Measurements from ENCODE around the gene LCE5A. TPM values are rescaled to one million over a fixed set of nuclear protein-coding genes. Genes with fewer than 3 reads are reported as not detected.
"Not testable (repeated sequence)": the region's sequence is repeated elsewhere in the genome, so short reads cannot be mapped to it uniquely, and the experiment has no call there.

LCE5A gene
- total and polyA plus RNA-seq, 10 of the 15 experiments (the other 5 are each of a cell fraction or from before 2014, with no cell fraction given), result not detected

DNA sequence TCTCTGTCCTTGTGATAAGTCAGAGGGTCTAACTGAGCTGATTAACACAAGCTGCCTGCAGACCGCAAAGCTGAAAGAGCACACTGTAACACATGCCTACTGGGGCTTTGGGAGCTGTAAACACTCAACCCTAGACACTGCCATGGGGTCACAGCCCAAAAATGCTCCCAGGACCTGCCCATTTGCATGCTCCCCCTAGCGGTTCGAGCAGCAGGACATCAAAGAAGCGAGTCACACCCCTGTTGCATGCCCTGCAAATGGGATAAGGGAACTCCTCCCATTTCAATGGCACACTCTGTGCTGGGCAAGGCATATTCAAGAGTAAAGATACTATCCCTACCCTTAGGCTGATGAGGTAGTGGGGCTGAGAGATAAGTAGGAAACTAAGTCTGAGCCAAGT, 33.2 kb downstream of the LCE5A start:
- H3K9ac ChIP-seq (ENCODE audit: control insufficient read depth, insufficient read depth, low read length), result no peak overlapping the region
- H4K20me1 ChIP-seq (ENCODE audit: control insufficient read depth, insufficient read depth), result no peaks in the 10 kb centered on the region
- in situ Hi-C loops (cut with MboI) (no loop called here), intact Hi-C loops (cut with micrococcal nuclease; ENCODE audit: unreplicated experiment) (no loop called here)
- RAD21 ChIA-PET (ENCODE audit: unreplicated experiment), result no interaction called here
- no peak overlapping the region for H3K27ac ChIP-seq (ENCODE audit: control insufficient read depth, insufficient read depth)
- SMC1A ChIA-PET (ENCODE audit: uncharacterized antibody, unreplicated experiment), result no interaction called here
- FAIRE-seq (no peak), ATAC-seq (peak; percentile 38), DNase-seq (ENCODE audit: low read depth, low spot score) (no peak)
- H3K4me3 ChIP-seq, result no peak overlapping the region
- 0% methylated on average over 4 of the region's 4 CpGs for WGBS (ENCODE audit: insufficient coverage, insufficient replicate concordance, low lambda C conversion rate, missing lambda C conversion rate)
- H3K79me2 ChIP-seq (ENCODE audit: control insufficient read depth, insufficient read depth, low read length), result no peaks in the 10 kb centered on the region
- no peak overlapping the region for H3K4me2 ChIP-seq (ENCODE audit: control insufficient read depth, insufficient read depth)
- no peaks in the 10 kb centered on the region for H3K9me3 ChIP-seq (replicated peaks; ENCODE audit: control insufficient read depth, insufficient read depth, low read length)
- BruUV-seq (replicated peaks), result no TSS peak
- TF ChIP-seq JUNB (IDR thresholded peaks at IDR 0.05) (no peak), ZNF207 (IDR thresholded peaks at IDR 0.05; ENCODE audit: borderline replicate concordance) (no peak)
- TF ChIP-seq, protein P1, sequence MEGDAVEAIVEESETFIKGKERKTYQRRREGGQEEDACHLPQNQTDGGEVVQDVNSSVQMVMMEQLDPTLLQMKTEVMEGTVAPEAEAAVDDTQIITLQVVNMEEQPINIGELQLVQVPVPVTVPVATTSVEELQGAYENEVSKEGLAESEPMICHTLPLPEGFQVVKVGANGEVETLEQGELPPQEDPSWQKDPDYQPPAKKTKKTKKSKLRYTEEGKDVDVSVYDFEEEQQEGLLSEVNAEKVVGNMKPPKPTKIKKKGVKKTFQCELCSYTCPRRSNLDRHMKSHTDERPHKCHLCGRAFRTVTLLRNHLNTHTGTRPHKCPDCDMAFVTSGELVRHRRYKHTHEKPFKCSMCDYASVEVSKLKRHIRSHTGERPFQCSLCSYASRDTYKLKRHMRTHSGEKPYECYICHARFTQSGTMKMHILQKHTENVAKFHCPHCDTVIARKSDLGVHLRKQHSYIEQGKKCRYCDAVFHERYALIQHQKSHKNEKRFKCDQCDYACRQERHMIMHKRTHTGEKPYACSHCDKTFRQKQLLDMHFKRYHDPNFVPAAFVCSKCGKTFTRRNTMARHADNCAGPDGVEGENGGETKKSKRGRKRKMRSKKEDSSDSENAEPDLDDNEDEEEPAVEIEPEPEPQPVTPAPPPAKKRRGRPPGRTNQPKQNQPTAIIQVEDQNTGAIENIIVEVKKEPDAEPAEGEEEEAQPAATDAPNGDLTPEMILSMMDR (IDR thresholded peaks at IDR 0.05 in 2 of 3, conservative IDR thresholded peaks at IDR 0.05 in 1 of 3; ENCODE audit: control insufficient read depth in 2 of 3, extremely low read depth in 1 of 3, insufficient read depth in 1 of 3, low read depth in 3 of 3, low read length in 3 of 3), result peak; percentile 16 to 41 (median 36); a peak in 5 of 6 replicates
- CTCF ChIA-PET, result no interaction called here
- no peak overlapping the region for H2AFZ ChIP-seq (ENCODE audit: control insufficient read depth, low read depth, low read length)
- no peaks in the 10 kb centered on the region for H3K36me3 ChIP-seq (ENCODE audit: control insufficient read depth in 2 of 2, insufficient read depth in 2 of 2, low read length in 1 of 2)
- no peaks in the 10 kb centered on the region for H3K4me1 ChIP-seq (ENCODE audit: control insufficient read depth, insufficient read depth, low read length)
- POLR2A ChIA-PET, result no interaction called here
- H3K27me3 ChIP-seq (replicated peaks in 1 of 2; ENCODE audit: control insufficient read depth in 2 of 2, insufficient read depth in 2 of 2, low read length in 1 of 2), result no peaks in the 10 kb centered on the region

DNA sequence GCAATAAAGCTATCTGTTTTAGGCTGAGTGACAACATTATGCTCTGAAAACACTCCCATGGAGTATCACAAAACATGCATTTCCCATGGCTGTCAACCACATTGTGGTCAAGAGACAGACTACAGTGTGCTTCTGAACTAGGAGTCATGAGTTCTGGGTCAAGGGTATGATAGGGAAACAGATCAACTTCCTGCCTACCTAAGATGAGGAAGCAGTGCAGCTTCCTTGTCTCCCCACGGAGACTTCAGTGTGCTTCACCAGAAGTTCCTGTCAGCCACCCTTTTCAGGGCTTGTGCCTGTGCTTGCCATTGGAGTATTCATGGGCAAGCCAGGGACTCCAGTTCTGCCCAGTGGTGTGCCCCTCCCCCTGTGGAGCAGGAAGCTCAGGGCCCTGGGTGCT, 36.1 kb downstream of the LCE5A start:
- FAIRE-seq, result no peak
- 0% methylated on average over 1 of the region's 1 CpG for WGBS (ENCODE audit: insufficient coverage, insufficient replicate concordance, low lambda C conversion rate, missing lambda C conversion rate)
- no TSS peak for BruUV-seq (replicated peaks)
- no peak overlapping the region for H3K9ac ChIP-seq (ENCODE audit: control insufficient read depth, insufficient read depth, low read length)
- no peaks in the 10 kb centered on the region for H3K27me3 ChIP-seq (replicated peaks in 1 of 2; ENCODE audit: control insufficient read depth in 2 of 2, insufficient read depth in 2 of 2, low read length in 1 of 2)
- H3K4me2 ChIP-seq (ENCODE audit: control insufficient read depth, insufficient read depth), result no peak overlapping the region
- no peaks in the 10 kb centered on the region for H3K4me1 ChIP-seq (ENCODE audit: control insufficient read depth, insufficient read depth, low read length)
- SMC1A ChIA-PET (ENCODE audit: uncharacterized antibody, unreplicated experiment), result interaction anchor here (0.6 kb wide), 1 partner anchor 433 kb away, joined by 3 read pairs; no protein-coding TSS in a partner anchor
- H3K27ac ChIP-seq (ENCODE audit: control insufficient read depth, insufficient read depth), result no peak overlapping the region
- no peak overlapping the region for H3K4me3 ChIP-seq
- no peak for DNase-seq (ENCODE audit: low read depth, low spot score)
- ATAC-seq, result no peak
- H3K9me3 ChIP-seq (replicated peaks; ENCODE audit: control insufficient read depth, insufficient read depth, low read length), result no peaks in the 10 kb centered on the region
- TF ChIP-seq GABPA (IDR thresholded peaks at IDR 0.05; ENCODE audit: low read depth), result no peak
- POLR2A ChIA-PET, result no interaction called here
- CTCF ChIA-PET, result interaction anchor here (0.6 kb wide), 1 partner anchor 32 kb away, joined by 3 read pairs; no protein-coding TSS in a partner anchor
- H3K79me2 ChIP-seq (ENCODE audit: control insufficient read depth, insufficient read depth, low read length), result no peaks in the 10 kb centered on the region
- intact Hi-C loops (cut with micrococcal nuclease; ENCODE audit: unreplicated experiment) (no loop called here), in situ Hi-C loops (cut with MboI) (no loop called here)
- H3K36me3 ChIP-seq (ENCODE audit: control insufficient read depth in 2 of 2, insufficient read depth in 2 of 2, low read length in 1 of 2), result no peaks in the 10 kb centered on the region
- H2AFZ ChIP-seq (ENCODE audit: control insufficient read depth, low read depth, low read length), result no peak overlapping the region
- RAD21 ChIA-PET (ENCODE audit: unreplicated experiment), result no interaction called here
- H4K20me1 ChIP-seq (ENCODE audit: control insufficient read depth, insufficient read depth), result no peaks in the 10 kb centered on the region

GRCh38 chr1:152548358-152548757, 37.8 kb downstream of the LCE5A start:
- BruUV-seq (replicated peaks); intact Hi-C loops (cut with micrococcal nuclease; ENCODE audit: unreplicated experiment); RAD21 ChIA-PET (ENCODE audit: unreplicated experiment); H3K79me2 ChIP-seq (ENCODE audit: control insufficient read depth, insufficient read depth, low read length); H3K9me3 ChIP-seq (replicated peaks; ENCODE audit: control insufficient read depth, insufficient read depth, low read length); DNase-seq (ENCODE audit: low read depth, low spot score); SMC1A ChIA-PET (ENCODE audit: uncharacterized antibody, unreplicated experiment); H3K27ac ChIP-seq (ENCODE audit: control insufficient read depth, insufficient read depth); ATAC-seq; FAIRE-seq; H3K36me3 ChIP-seq (ENCODE audit: control insufficient read depth in 2 of 2, insufficient read depth in 2 of 2, low read length in 1 of 2); CTCF ChIA-PET; H4K20me1 ChIP-seq (ENCODE audit: control insufficient read depth, insufficient read depth); in situ Hi-C loops (cut with MboI); H3K27me3 ChIP-seq (replicated peaks in 1 of 2; ENCODE audit: control insufficient read depth in 2 of 2, insufficient read depth in 2 of 2, low read length in 1 of 2); H3K4me2 ChIP-seq (ENCODE audit: control insufficient read depth, insufficient read depth); POLR2A ChIA-PET; H2AFZ ChIP-seq (ENCODE audit: control insufficient read depth, low read depth, low read length); H3K4me3 ChIP-seq; H3K9ac ChIP-seq (ENCODE audit: control insufficient read depth, insufficient read depth, low read length); H3K4me1 ChIP-seq (ENCODE audit: control insufficient read depth, insufficient read depth, low read length): not testable (repeated sequence)
- no CpG with 5 or more reads among the region's 1 CpG for WGBS (ENCODE audit: insufficient coverage, insufficient replicate concordance, low lambda C conversion rate, missing lambda C conversion rate)

Data from GM12878 (cell line).